ENCODE data around the gene MINPP1.

GRCh38 chr10:87504307-87504639 is 420 bp upstream of the MINPP1 start:
- TF ChIP-seq CTCF (conservative IDR thresholded peaks at IDR 0.05; ENCODE audit: low read depth, low read length) (no peak), EZH2 (IDR thresholded peaks at IDR 0.05; ENCODE audit: borderline replicate concordance, low read depth, low read length, poor library complexity, severe bottlenecking) (no peak)
